Neuron (in vitro differentiated cells): ENCODE measurements around the gene PTGR1.
"Not testable (repeated sequence)": the region's sequence is repeated elsewhere in the genome, so short reads cannot be mapped to it uniquely, and the experiment has no call there.

Source experiments
- H2AFZ ChIP-seq: one replicate; pipeline ENCODE4 v1.6.1; 2013; ENCODE audit warnings: low read depth, mild to moderate bottlenecking, inconsistent platforms, low read length, moderate library complexity
- H3K27me3 ChIP-seq: one replicate; pipeline ENCODE4 v1.6.1; 2013; ENCODE audit warnings: low read length; ENCODE audit not compliant: insufficient read depth
- H3K36me3 ChIP-seq: one replicate; pipeline ENCODE4 v1.6.1; 2013; ENCODE audit warnings: low read length; ENCODE audit not compliant: insufficient read depth
- H3K4me1 ChIP-seq: one replicate; pipeline ENCODE4 v1.6.1; 2013; ENCODE audit warnings: low read length; ENCODE audit not compliant: insufficient read depth
- H3K4me3 ChIP-seq: 2 replicates; pipeline ENCODE4 v1.5.1; 2013; ENCODE audit warnings: mild to moderate bottlenecking, low read length, moderate library complexity
- H3K9me3 ChIP-seq: one replicate; pipeline ENCODE4 v1.6.1; 2013; ENCODE audit warnings: low read length

Gene PTGR1

DNA sequence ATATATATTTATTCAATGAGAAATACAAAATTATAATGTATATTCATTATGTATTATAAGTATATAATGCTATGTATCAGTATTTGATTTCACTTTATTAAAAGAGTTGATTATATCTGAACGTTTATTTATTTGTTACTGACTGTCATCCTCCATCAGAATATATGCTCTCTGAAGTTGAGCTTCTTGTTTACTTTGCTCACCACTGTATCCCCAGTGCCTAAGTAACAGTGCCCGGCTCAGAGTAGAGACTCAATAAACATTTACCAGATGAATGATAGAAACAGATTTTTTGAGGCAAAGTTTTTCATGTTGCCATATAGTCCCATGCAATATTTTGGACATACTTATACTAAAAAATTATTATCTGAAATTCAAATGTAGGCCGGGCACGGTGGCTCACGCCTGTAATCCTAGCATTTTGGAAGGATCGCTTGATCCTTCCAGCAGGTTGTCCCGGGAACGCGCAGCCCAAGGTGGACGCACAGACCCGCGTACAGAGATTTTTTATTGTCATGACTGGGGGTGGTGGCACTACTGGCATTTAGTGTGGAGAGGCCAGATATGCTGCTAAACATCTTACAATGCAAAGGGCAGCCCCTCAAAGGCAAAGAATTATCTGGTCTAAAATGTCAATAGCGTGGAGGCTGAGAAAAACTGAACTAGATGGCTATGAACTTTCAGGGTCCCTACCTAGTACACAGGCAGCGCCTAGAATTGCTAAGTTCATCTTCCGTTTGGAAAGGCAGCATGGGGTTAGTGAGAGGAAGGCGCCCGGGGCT lies 30.9 kb upstream of the PTGR1 start:
- H3K4me1 ChIP-seq: peaks cover 20% of the 10 kb centered on the region
- H3K9me3 ChIP-seq: no peaks in the 10 kb centered on the region
- peak overlapping the region; percentile 80 for H3K4me3 ChIP-seq
- no peaks in the 10 kb centered on the region for H3K36me3 ChIP-seq
- H3K27me3 ChIP-seq: no peaks in the 10 kb centered on the region
- H2AFZ ChIP-seq: peak overlapping the region; percentile 64

DNA sequence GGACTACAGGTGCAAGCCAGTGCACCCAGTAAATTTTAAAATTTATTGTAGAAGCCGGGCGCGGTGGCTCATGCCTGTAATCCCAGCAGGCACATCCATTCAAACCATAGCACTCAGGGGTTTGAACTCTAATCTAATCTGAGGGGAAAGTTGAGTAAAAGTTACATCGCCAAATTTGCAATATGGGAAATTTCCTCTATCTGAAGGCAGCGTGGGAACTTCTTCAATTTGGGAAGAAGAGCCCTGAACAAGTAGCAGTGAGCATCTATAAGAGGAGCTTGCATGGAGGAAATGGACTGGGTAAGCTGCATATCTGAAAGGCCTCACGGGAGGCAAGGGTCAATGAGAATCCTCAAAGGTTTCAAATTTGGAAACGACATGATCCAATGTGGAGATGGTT lies 29.0 kb upstream of the PTGR1 start:
- H3K27me3 ChIP-seq: no peaks in the 10 kb centered on the region
- no peaks in the 10 kb centered on the region for H3K36me3 ChIP-seq
- peaks cover 19% of the 10 kb centered on the region for H3K4me1 ChIP-seq
- no peaks in the 10 kb centered on the region for H3K9me3 ChIP-seq
- no peak overlapping the region for H2AFZ ChIP-seq
- no peak overlapping the region for H3K4me3 ChIP-seq

DNA sequence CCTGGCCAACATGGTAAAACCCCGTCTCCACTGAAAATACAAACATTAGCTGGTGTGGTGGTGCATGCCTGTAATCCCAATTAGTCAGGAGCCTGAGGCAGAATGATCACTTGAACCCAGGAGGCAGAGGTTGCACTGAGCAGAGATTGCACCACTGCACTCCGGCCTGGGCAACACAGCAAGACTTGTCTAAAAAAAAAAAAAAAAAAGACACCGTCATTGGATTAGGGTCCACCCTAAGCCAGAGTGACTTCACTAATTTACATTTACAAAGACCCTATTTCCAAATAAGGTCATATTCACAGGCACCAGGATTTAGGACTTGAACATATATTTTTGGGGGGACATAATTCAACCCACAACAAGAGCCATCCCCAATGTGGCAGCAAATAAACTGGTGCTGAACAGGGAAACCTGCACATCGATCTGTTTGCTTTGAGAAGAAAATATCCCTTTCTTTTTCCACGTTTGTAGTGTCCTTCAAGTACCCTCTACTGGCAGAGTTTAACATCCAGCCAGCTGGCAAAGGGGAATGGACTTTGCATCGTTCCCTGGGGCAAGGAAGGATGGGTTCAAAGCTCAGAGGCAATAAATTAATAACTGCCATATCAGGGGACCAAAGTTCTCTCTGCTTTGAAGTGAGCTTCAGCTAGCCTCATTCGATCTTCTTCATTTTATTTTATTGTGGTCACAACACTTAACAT lies 28.0 kb upstream of the PTGR1 start:
- Histone ChIP-seq H3K4me3 (no peak overlapping the region), H3K36me3 (no peaks in the 10 kb centered on the region), H3K9me3 (no peaks in the 10 kb centered on the region), H3K4me1 (peaks cover 9% of the 10 kb centered on the region), H2AFZ (no peak overlapping the region), H3K27me3 (no peaks in the 10 kb centered on the region)

DNA sequence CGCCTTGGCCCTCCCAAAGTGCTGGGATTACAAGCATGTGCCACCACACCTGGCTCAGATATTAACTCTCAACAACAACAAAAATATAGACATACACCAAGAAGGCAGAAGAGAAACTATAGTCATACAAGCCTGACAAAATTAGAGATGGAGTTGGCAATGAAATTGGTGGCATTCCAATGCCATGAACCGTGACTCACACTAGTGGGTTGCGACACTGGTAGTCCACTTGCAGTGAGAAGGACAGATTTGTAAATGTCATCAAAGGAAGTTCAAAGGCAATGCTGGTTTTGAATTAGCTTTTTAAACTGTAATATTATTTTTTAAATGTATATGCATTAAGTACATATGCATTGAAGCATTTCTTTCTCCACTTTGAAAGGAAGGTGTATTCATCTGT lies 23.2 kb upstream of the PTGR1 start:
- H3K9me3 ChIP-seq: no peaks in the 10 kb centered on the region
- H2AFZ ChIP-seq: no peak overlapping the region
- no peaks in the 10 kb centered on the region for H3K27me3 ChIP-seq
- no peaks in the 10 kb centered on the region for H3K4me1 ChIP-seq
- no peaks in the 10 kb centered on the region for H3K36me3 ChIP-seq
- H3K4me3 ChIP-seq: no peak overlapping the region

DNA sequence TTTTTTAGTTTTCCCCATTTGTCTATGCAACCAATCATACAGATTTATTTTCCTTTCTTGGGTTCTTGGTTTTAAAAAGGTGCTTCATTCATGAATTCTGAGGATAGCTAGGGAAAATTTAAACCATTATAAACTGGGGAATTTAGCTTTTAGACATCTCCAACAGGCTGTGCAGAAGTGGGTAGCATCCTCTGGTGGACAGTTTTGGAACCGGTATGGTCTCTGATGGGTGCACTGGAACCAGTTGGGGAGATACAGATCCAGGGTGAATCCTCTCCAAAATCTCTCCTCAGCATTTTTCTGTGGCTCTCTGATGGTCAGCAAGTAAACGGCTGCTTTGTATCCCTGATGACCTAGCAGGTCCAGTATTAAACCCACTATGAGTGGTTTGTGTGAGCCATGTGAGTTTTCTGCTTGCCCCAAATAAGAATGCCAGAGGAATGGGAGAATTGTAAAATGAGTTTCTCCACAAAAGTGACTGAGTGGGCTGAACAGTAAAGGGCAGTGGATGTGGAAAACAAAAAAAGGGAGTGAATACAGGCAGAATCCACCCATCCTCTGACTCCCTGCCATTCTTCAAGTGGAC lies 22.5 kb upstream of the PTGR1 start:
- Histone ChIP-seq H3K4me3 (no peak overlapping the region), H3K9me3 (no peaks in the 10 kb centered on the region), H3K27me3 (no peaks in the 10 kb centered on the region), H3K36me3 (no peaks in the 10 kb centered on the region), H2AFZ (no peak overlapping the region), H3K4me1 (no peaks in the 10 kb centered on the region)

DNA sequence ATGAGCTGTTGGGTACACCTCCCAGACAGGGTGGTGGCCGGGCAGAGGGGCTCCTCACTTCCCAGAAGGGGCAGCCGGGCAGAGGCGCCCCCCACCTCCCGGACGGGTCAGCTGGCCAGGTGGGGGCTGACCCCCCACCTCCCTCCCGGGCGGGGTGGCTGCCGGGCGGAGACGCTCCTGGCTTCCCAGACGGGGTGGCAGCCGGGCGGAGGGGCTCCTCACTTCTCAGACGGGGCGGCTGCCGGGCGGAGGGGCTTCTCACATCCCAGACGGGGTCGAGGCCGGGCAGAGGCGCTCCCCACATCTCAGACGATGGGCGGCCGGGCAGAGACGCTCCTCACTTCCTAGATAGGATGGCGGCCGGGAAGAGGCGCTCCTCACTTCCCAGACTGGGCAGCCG lies 17.9 kb upstream of the PTGR1 start:
- not testable (repeated sequence) for H3K9me3 ChIP-seq, H2AFZ ChIP-seq, H3K4me1 ChIP-seq, H3K27me3 ChIP-seq, H3K36me3 ChIP-seq, H3K4me3 ChIP-seq

DNA sequence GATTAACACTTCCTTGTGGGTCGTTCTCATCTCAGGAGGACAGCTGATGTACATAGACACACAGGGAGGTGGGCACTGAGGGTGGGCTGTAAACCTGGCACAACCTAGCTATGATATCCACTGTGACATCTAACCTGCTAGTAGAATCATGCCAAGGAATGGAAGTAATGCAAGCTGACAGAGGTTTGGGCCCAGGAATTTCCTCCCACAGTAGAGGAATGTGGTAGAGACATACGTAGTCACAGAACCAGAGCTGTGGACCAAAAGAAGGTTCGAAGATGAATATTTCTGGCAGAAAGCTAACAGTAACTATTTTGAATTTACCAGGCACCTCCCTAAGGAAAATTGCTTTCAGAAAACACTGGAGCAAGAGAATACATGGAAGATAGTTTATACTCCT lies 16.5 kb upstream of the PTGR1 start:
- Histone ChIP-seq H3K36me3 (no peaks in the 10 kb centered on the region), H3K9me3 (no peaks in the 10 kb centered on the region), H3K4me3 (no peak overlapping the region), H3K4me1 (no peaks in the 10 kb centered on the region), H3K27me3 (no peaks in the 10 kb centered on the region), H2AFZ (no peak overlapping the region)

DNA sequence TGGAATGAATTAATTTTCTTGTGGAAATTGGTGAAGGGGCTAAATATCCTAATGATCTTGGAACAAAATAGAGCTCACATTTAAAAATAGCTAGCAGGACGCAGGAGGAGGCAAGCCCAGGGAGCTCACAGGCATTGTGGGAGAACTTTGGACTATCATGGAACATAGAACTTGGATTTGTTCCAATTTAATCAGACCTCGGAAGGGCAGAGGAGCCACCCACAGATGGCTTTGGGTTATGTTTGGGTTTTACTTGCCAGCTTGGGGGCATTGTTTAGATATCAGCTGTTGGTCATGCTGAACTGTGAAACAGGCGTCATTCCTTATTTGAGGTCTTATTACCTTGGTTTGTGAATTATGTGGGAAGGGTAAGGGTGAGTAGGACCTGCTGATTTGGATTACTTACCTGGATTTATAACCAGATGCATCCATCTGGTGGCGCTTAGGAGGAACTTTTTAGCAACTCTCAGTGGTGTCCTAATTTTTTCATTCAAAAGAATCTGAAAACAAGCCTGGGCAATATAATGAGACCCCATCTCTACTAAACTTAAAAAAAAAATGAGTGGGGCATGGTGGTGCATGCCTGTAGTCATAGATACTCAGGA lies 14.1 kb upstream of the PTGR1 start:
- H3K36me3 ChIP-seq: no peaks in the 10 kb centered on the region
- no peak overlapping the region for H2AFZ ChIP-seq
- H3K4me1 ChIP-seq: no peaks in the 10 kb centered on the region

DNA sequence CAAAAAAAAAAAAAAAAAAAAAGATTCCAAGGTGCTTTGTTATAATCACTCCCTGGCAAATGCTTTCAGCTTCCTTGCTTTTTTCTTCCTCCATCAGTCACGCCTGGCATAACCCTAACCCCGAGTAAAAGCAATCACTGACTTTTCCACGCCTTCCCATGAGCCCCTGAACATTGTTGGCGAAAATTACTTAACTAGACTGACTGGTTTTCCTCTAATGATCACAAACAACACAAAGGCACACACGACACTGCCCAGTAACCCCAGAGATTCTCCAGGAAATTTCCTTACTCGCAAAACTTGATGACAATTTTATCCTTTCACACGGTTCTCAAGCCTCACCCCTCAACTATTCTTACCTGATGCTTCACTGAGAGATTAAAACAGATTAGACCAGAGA lies 11.4 kb upstream of the PTGR1 start:
- Histone ChIP-seq H3K9me3 (no peaks in the 10 kb centered on the region), H2AFZ (no peak overlapping the region), H3K36me3 (no peaks in the 10 kb centered on the region), H3K4me3 (no peak overlapping the region), H3K4me1 (no peaks in the 10 kb centered on the region), H3K27me3 (no peaks in the 10 kb centered on the region)

More for the DNA sequence above, 14.1 kb upstream of the PTGR1 start:
- Histone ChIP-seq H3K4me3 (no peak overlapping the region), H3K27me3 (no peaks in the 10 kb centered on the region), H3K9me3 (no peaks in the 10 kb centered on the region)

DNA sequence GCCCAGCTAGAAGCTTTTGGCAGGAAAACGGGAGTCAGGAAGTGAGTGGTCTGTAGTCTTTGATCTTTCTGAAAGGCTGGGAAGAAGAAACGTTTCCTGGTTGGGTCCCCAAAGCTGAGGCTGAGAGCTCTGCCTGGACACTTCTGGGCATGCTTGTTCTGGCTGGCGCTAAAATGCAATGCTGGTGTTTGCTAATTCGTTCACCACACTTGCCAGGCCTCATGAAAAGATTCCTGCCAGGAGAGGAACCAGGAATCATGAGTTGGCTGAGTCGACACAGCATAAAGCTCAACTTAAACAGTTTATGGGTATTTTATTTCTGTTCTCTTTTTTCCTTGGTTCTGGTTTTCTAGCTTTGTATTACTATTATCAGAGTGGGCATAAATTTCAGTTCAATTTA lies 10.7 kb upstream of the PTGR1 start:
- Histone ChIP-seq H3K36me3 (no peaks in the 10 kb centered on the region), H3K9me3 (no peaks in the 10 kb centered on the region), H3K27me3 (no peaks in the 10 kb centered on the region), H3K4me3 (no peak overlapping the region), H2AFZ (no peak overlapping the region), H3K4me1 (no peaks in the 10 kb centered on the region)

DNA sequence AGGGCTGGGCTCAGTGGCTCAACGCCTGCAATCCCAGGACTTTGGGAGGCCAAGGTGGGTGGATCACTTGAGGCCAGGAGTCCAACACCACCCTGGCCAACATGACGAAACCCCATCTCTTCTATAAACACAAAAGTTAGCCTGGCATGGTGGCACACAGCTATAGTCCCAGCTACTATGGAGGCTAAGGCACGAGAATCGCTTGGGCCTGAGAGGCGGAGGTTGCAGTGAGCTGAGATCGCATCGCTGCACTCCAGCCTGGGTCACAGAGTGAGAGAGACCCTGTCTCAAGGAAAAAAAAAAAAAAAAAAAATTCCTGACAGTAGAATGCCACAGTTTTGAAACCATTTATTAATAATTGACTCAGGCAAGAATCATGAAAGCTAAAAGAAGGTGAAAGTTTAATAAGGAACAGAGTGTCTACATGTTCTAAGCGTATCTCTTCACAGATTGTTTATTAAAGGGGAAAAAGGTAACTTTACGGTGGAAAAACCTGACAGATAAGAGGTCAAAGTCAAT lies 5.7 kb upstream of the PTGR1 start:
- no peaks in the 10 kb centered on the region for H3K27me3 ChIP-seq
- H3K4me3 ChIP-seq: no peak overlapping the region
- H3K36me3 ChIP-seq: no peaks in the 10 kb centered on the region
- H3K4me1 ChIP-seq: no peaks in the 10 kb centered on the region
- peaks cover 2% of the 10 kb centered on the region for H3K9me3 ChIP-seq
- no peak overlapping the region for H2AFZ ChIP-seq

DNA sequence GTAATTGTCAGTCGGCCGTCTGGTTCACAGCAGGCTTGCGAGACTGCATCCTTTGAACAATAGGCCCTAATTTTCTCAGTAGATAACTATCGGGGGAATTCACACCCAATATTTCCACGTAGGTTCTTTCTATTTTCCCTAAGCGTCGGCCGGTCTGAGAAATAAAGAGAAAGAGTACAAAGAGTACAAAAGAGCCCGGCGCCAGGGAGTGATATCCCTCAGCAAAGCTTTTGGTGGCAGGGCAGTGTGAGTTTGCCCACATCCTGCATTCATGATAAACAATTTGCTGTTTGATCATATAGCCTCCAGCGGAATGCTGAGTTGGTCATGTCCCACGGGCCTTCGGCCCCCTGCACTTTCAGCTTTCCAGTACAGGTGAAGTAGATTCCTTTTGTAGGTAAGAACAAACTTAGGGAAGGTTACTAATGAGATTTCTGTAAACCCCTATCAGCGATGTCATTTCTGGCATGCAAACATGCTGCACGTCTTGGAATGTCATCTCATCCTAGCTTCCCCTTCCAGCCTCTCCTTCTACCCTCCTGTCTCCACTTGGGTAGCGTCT lies 4.7 kb upstream of the PTGR1 start:
- Histone ChIP-seq H3K4me3 (no peak overlapping the region), H3K9me3 (peaks cover 3% of the 10 kb centered on the region), H3K4me1 (no peaks in the 10 kb centered on the region), H3K36me3 (no peaks in the 10 kb centered on the region), H3K27me3 (no peaks in the 10 kb centered on the region), H2AFZ (no peak overlapping the region)

DNA sequence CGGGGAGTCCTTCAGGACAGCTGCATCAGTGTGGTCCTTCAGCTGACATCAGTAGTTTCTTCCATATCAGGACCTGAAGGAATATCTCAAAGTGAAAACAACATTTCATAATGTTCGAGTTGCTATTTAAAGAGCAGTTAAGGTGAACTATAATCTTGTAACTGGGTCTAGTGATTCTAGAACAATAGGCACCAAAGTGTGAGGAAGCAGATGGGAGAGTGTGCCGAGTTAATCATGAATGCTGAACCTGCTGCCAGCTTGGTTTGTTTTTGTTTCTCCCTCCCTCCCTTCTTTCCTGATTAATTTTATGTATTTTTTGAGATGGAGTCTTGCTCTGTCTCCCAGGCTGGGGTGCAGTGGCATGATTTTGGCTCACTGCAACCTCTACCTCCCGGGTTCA lies 3.6 kb upstream of the PTGR1 start:
- H3K4me3 ChIP-seq: no peak overlapping the region

More for the DNA sequence above, 3.6 kb upstream of the PTGR1 start:
- Histone ChIP-seq H3K27me3 (no peaks in the 10 kb centered on the region), H2AFZ (no peak overlapping the region), H3K4me1 (no peaks in the 10 kb centered on the region), H3K9me3 (peaks cover 3% of the 10 kb centered on the region), H3K36me3 (no peaks in the 10 kb centered on the region)
